Spleen (tissue), 7 donors: ENCODE data around the gene TMTC2.

Source experiments
- CTCF ChIP-seq, 11 experiments: fragments of 200-600 bp in 7 of 11; fragments of 450-650 bp in 4 of 11; sonication (generic) in 4 of 11; IDR thresholded peaks in 8 of 11; conservative IDR thresholded peaks in 3 of 11; 1 replicate in 7 of 11; 2 replicates in 4 of 11; pipeline versions ENCODE4 v1.4.0 to v1.8.0; 2016 to 2021; ENCODE audit warnings: antibody characterized with exemption in 11 of 11, inconsistent platforms in 4 of 11, mild to moderate bottlenecking in 1 of 11
- POLR2A ChIP-seq, 3 donors: fragments of 450-650 bp; IDR thresholded peaks; one replicate each; pipeline ENCODE4 v1.5.1; 2017; ENCODE audit warnings: antibody characterized with exemption in 3 of 3, mild to moderate bottlenecking in 1 of 3
- POLR2AphosphoS5 ChIP-seq, 3 donors: sonication (generic); formaldehyde crosslinking; IDR thresholded peaks; one replicate each; pipeline ENCODE4 v1.5.1; 2017; ENCODE audit warnings: antibody characterized with exemption in 3 of 3
- donor health status: DM: no; HTN: no; CAD: no; lungs with moderate emphysema.
- donor health status: DM: no; HTN: no; CAD: no.
- donor health status: DM: no; HTN: no; CAD: no.

GRCh38 chr12:82912406-82912805 lies 225.7 kb downstream of the TMTC2 start:
- TF ChIP-seq POLR2AphosphoS5 (IDR thresholded peaks at IDR 0.05) (no peak), POLR2A (IDR thresholded peaks at IDR 0.05) (no peak), CTCF (IDR thresholded peaks at IDR 0.05 in 8 of 11, conservative IDR thresholded peaks at IDR 0.05 in 3 of 11) (no peak)
